Activated CD8-positive, alpha-beta T cell treated with anti-CD3 and anti-CD28 coated beads, Interleukin-2, amount 10 ng/mL, durations not matched to agents 7 days and 5 days (primary cell): ENCODE data around the gene PTPRM. TPM values are rescaled to one million over a fixed set of nuclear protein-coding genes. Genes with fewer than 3 reads are reported as not detected.

Experiments used
- ATAC-seq: fragments of 150-1000 bp; cut with Tn5 transposase; one replicate; pipeline ENCODE4 v1.10.0; 2021; ENCODE audit warnings: moderate library complexity
- CTCF ChIA-PET: fragments of 350-600 bp; sonication (Branson Sonifier 250); formaldehyde crosslinking; loops from one replicate; lab custom pipeline; 2021; ENCODE audit warnings: antibody characterized with exemption; lab: Charles Lee
- POLR2A ChIA-PET: fragments of 350-600 bp; sonication (Branson Sonifier 250); formaldehyde crosslinking; loops from one replicate; lab custom pipeline; 2021; ENCODE audit warnings: antibody characterized with exemption; lab: Charles Lee
- DNase-seq: peaks from one replicate; pipeline ENCODE4 v3.0.0-alpha.2; 2020
- H3K27ac Mint-ChIP-seq: one replicate; pipeline ENCODE4 v1.8.0; 2021; ENCODE audit warnings: mild to moderate bottlenecking, mixed read lengths
- H3K27me3 Mint-ChIP-seq: one replicate; pipeline ENCODE4 v1.8.0; 2021; ENCODE audit warnings: low read depth, mixed read lengths
- H3K36me3 Mint-ChIP-seq: one replicate; pipeline ENCODE4 v1.8.0; 2021; ENCODE audit warnings: low read depth, mixed read lengths
- H3K4me1 Mint-ChIP-seq: one replicate; pipeline ENCODE4 v1.8.0; 2021; ENCODE audit warnings: low read depth, mixed read lengths
- H3K4me3 Mint-ChIP-seq: one replicate; pipeline ENCODE4 v1.8.0; 2021; ENCODE audit warnings: mild to moderate bottlenecking, mixed read lengths
- H3K9me3 Mint-ChIP-seq: one replicate; pipeline ENCODE4 v1.8.0; 2022; ENCODE audit warnings: mixed read lengths; ENCODE audit not compliant: insufficient read depth
- total RNA-seq, 2 experiments: library from RNA; stranded (reverse); gene quantifications; one replicate each; pipeline ENCODE4 v1.2.3, GENCODE V29; 2021

The PTPRM gene
- total RNA-seq, 2 experiments from 2014 or later, result 0.76 to 1.0 TPM

- DNase-seq, result no peak
- Mint-ChIP-seq H3K36me3 (no peaks in the 10 kb centered on the region), H3K27me3 (no peaks in the 10 kb centered on the region), H3K27ac (no peak overlapping the region), H3K9me3 (peaks cover 4% of the 10 kb centered on the region), H3K4me1 (no peaks in the 10 kb centered on the region), H3K4me3 (no peak overlapping the region)
- CTCF ChIA-PET, result no interaction called here
- no peak for ATAC-seq
- POLR2A ChIA-PET, result no interaction called here
Observed at GRCh38 chr18:7743256-7743655, 176.1 kb downstream of the PTPRM start.

- ChIA-PET CTCF (no interaction called here), POLR2A (no interaction called here)
- Mint-ChIP-seq H3K4me3 (no peak overlapping the region), H3K36me3 (no peaks in the 10 kb centered on the region), H3K4me1 (no peaks in the 10 kb centered on the region), H3K27ac (no peak overlapping the region), H3K27me3 (no peaks in the 10 kb centered on the region), H3K9me3 (peaks cover 4% of the 10 kb centered on the region)
- no peak for DNase-seq
- ATAC-seq, result no peak
Observed at GRCh38 chr18:7746106-7746505, 179.0 kb downstream of the PTPRM start.

GRCh38 chr18:7748251-7749007 is 181.3 kb downstream of the PTPRM start:
- no peak for DNase-seq
- H3K27ac Mint-ChIP-seq, result no peak overlapping the region
- H3K36me3 Mint-ChIP-seq, result no peaks in the 10 kb centered on the region
- POLR2A ChIA-PET, result no interaction called here
- H3K4me1 Mint-ChIP-seq, result no peaks in the 10 kb centered on the region
- no peaks in the 10 kb centered on the region for H3K27me3 Mint-ChIP-seq
- no peak for ATAC-seq
- H3K4me3 Mint-ChIP-seq, result no peak overlapping the region
- H3K9me3 Mint-ChIP-seq, result peaks cover 4% of the 10 kb centered on the region
- CTCF ChIA-PET, result no interaction called here

GRCh38 chr18:7749008-7749405 is 181.9 kb downstream of the PTPRM start:
- ATAC-seq (no peak), DNase-seq (no peak)
- no peaks in the 10 kb centered on the region for H3K27me3 Mint-ChIP-seq
- ChIA-PET CTCF (no interaction called here), POLR2A (no interaction called here)
- H3K9me3 Mint-ChIP-seq, result peaks cover 4% of the 10 kb centered on the region
- H3K4me3 Mint-ChIP-seq, result no peak overlapping the region
- H3K27ac Mint-ChIP-seq, result no peak overlapping the region
- no peaks in the 10 kb centered on the region for H3K36me3 Mint-ChIP-seq
- H3K4me1 Mint-ChIP-seq, result no peaks in the 10 kb centered on the region

GRCh38 chr18:7749510-7749981 is 182.4 kb downstream of the PTPRM start:
- ATAC-seq (no peak), DNase-seq (no peak)
- H3K27me3 Mint-ChIP-seq, result no peaks in the 10 kb centered on the region
- H3K4me3 Mint-ChIP-seq, result no peak overlapping the region
- ChIA-PET CTCF (no interaction called here), POLR2A (no interaction called here)
- no peaks in the 10 kb centered on the region for H3K4me1 Mint-ChIP-seq
- H3K27ac Mint-ChIP-seq, result no peak overlapping the region
- H3K36me3 Mint-ChIP-seq, result no peaks in the 10 kb centered on the region
- peaks cover 4% of the 10 kb centered on the region for H3K9me3 Mint-ChIP-seq

- Mint-ChIP-seq H3K9me3 (peaks cover 4% of the 10 kb centered on the region), H3K4me1 (no peaks in the 10 kb centered on the region), H3K27me3 (no peaks in the 10 kb centered on the region), H3K4me3 (no peak overlapping the region), H3K36me3 (no peaks in the 10 kb centered on the region), H3K27ac (no peak overlapping the region)
- DNase-seq (no peak), ATAC-seq (no peak)
- POLR2A ChIA-PET, result no interaction called here
- CTCF ChIA-PET, result no interaction called here
Observed at GRCh38 chr18:7750095-7750663, 183.1 kb downstream of the PTPRM start.

GRCh38 chr18:7750966-7751365 is 183.8 kb downstream of the PTPRM start:
- Mint-ChIP-seq H3K27ac (no peak overlapping the region), H3K36me3 (no peaks in the 10 kb centered on the region), H3K9me3 (peaks cover under 1% of the 10 kb centered on the region), H3K27me3 (no peaks in the 10 kb centered on the region), H3K4me3 (no peak overlapping the region), H3K4me1 (no peaks in the 10 kb centered on the region)
- CTCF ChIA-PET, result no interaction called here
- ATAC-seq, result no peak
- POLR2A ChIA-PET, result interaction anchor here (0.6 kb wide), 1 partner anchor 571 kb away, joined by 5 read pairs; no protein-coding TSS in a partner anchor
- no peak for DNase-seq

GRCh38 chr18:7754258-7754657 is 187.1 kb downstream of the PTPRM start:
- ATAC-seq (no peak), DNase-seq (no peak)
- Mint-ChIP-seq H3K9me3 (no peaks in the 10 kb centered on the region), H3K27ac (no peak overlapping the region), H3K4me3 (no peak overlapping the region), H3K27me3 (no peaks in the 10 kb centered on the region), H3K36me3 (no peaks in the 10 kb centered on the region), H3K4me1 (no peaks in the 10 kb centered on the region)
- CTCF ChIA-PET, result no interaction called here
- POLR2A ChIA-PET, result no interaction called here

GRCh38 chr18:7754725-7755181 is 187.6 kb downstream of the PTPRM start:
- no peak overlapping the region for H3K4me3 Mint-ChIP-seq
- ChIA-PET POLR2A (no interaction called here), CTCF (no interaction called here)
- H3K4me1 Mint-ChIP-seq, result no peaks in the 10 kb centered on the region
- no peaks in the 10 kb centered on the region for H3K27me3 Mint-ChIP-seq
- ATAC-seq (no peak), DNase-seq (no peak)
- H3K27ac Mint-ChIP-seq, result no peak overlapping the region
- no peaks in the 10 kb centered on the region for H3K36me3 Mint-ChIP-seq
- H3K9me3 Mint-ChIP-seq, result no peaks in the 10 kb centered on the region

GRCh38 chr18:7755753-7756475 is 188.8 kb downstream of the PTPRM start:
- Mint-ChIP-seq H3K36me3 (no peaks in the 10 kb centered on the region), H3K4me3 (no peak overlapping the region), H3K27me3 (no peaks in the 10 kb centered on the region), H3K4me1 (no peaks in the 10 kb centered on the region), H3K9me3 (no peaks in the 10 kb centered on the region), H3K27ac (no peak overlapping the region)
- DNase-seq (no peak), ATAC-seq (no peak)
- ChIA-PET POLR2A (no interaction called here), CTCF (no interaction called here)

- CTCF ChIA-PET, result no interaction called here
- no peak for DNase-seq
- Mint-ChIP-seq H3K4me1 (no peaks in the 10 kb centered on the region), H3K9me3 (no peaks in the 10 kb centered on the region), H3K27ac (no peak overlapping the region), H3K4me3 (no peak overlapping the region), H3K36me3 (no peaks in the 10 kb centered on the region), H3K27me3 (no peaks in the 10 kb centered on the region)
- ATAC-seq, result no peak
- POLR2A ChIA-PET, result no interaction called here
Observed at GRCh38 chr18:7757175-7757574, 190.1 kb downstream of the PTPRM start.

GRCh38 chr18:7758764-7759163 is 191.6 kb downstream of the PTPRM start:
- no peak for DNase-seq
- no peak overlapping the region for H3K4me3 Mint-ChIP-seq
- POLR2A ChIA-PET, result no interaction called here
- CTCF ChIA-PET, result no interaction called here
- H3K36me3 Mint-ChIP-seq, result no peaks in the 10 kb centered on the region
- no peaks in the 10 kb centered on the region for H3K9me3 Mint-ChIP-seq
- no peak for ATAC-seq
- no peaks in the 10 kb centered on the region for H3K4me1 Mint-ChIP-seq
- no peak overlapping the region for H3K27ac Mint-ChIP-seq
- no peaks in the 10 kb centered on the region for H3K27me3 Mint-ChIP-seq
